ENCODE measurements around the gene VRK1. TPM values are rescaled to one million over a fixed set of nuclear protein-coding genes. Genes with fewer than 3 reads are reported as not detected.
A peak's percentile ranks its signal among the peaks of the same experiment; 100 is the strongest.
"Not testable (repeated sequence)": the region's sequence is repeated elsewhere in the genome, so short reads cannot be mapped to it uniquely, and the experiment has no call there.

Gene VRK1
- total RNA-seq: 15.6 TPM

- peak; percentile 96 for DNase-seq (ENCODE audit: low spot score)
These were observed at the start of gene VRK1 for GRCh38 chr14:96796851-96797581. VRK1 (plus strand) TSS chr14:96797382; CDS start chr14:96833472, 36,090 bp downstream.

GRCh38 chr14:96747608-96748007, 49.6 kb upstream of the VRK1 start:
- peak; percentile 9 for DNase-seq (ENCODE audit: low spot score)

DNA sequence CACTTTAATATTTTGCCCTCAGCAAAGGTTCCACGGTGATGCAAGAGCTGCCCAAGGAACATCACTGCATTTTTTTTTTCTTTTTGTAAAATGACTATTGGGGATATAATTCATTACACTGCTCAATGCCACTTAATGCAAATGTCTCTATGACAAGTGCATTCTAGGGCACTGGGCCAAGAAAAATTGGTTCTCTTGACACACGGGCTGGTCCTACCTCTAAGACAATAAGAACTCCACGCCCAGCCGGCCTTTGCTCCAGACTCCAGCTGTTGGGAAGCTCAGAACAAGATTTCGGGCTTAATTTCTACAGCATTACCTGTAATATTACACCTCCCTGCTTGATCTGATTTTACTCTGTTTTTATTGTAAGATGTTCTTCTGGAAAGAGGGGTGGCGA, 48.8 kb upstream of the VRK1 start:
- peak; percentile 57 for DNase-seq (ENCODE audit: low spot score)

DNA sequence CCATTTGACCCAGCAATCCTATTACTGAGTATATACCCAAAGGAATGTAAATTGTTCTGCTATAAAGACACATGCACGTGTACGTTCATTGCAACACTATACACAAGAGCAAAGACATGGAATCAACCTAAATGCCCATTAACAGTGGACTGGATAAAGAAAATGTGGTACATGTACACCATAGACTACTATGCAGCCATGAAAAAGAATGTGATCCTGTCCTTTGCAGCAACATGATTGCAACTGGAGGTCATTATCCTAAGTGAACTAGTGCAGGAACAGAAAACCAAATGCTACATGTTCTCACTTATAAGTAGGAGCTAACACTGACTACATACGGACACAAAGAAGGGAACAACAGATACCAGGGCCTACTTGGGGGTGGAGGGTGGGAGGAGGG, 45.7 kb upstream of the VRK1 start:
- no peak for DNase-seq (ENCODE audit: low spot score)

DNA sequence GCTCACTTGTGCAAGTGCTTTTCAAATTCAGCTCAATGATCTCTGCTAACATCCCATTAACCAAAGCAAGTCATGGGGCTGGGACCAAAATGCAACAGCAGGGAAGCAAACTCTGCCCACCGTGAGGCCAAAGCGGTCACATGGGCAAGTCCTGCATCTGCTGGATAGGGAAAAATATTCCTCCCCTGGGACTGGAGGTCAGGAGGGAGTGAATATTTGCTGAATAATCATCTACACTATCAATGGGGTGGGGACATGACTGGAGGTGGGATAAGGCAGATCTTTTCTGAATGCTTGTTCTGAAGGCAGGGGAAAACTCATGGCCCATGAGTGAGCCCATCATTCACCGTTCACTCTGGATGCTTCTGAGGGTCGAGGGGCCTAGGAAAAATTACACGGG, 45.1 kb upstream of the VRK1 start:
- DNase-seq (ENCODE audit: low spot score): no peak

GRCh38 chr14:96752594-96752993, 44.6 kb upstream of the VRK1 start:
- DNase-seq (ENCODE audit: low spot score): no peak

DNA sequence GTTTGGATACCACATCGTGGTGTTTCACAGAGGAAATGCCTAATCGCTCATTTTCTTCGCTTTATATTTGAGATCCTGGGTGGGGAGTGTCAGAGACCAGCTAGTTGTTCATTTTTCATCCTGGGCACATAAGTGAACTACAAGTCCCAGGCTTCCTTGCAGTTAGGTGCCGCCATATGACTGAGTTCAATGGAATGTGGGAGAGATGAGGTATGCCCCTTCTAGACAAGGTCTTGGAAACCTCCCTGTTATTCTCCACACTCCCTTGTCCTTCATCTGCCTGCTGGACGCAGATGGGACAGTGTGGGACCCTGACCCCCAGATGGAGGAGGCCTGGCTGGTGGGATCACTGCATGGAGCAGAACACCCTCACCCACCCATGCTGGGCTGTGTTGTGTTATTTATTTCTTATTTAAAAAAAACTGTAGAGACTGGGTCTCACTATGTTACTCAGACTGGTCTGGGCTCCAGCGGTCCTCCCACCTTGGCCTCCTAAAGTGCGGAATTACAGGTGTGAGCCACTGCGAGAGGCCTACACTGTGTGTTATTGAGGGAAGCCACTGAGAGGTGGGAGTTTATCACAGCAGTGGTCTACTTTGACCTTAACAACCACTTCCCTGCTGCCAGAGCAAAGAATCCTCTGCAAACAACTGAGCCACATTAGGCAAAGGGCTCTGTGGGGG, 42.9 kb upstream of the VRK1 start:
- DNase-seq (ENCODE audit: low spot score): no peak

DNA sequence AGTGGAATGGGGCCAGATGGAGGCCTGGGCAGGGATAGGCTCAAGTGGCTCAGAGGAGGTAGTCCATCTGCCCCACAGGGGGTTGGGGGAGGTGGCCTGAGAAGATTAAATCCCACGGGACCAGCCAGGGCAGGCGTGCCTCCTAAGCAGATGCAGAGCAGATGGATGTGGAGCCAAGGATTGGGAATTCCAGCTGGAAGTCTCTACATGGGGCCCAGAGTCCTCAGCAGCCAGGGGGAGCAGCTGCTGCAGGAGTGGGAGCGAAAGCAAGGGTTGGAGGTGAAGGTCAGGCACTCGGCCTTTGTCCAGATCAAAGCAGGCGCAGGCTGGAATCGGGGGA, 42.4 kb upstream of the VRK1 start:
- no peak for DNase-seq (ENCODE audit: low spot score)

GRCh38 chr14:96756745-96757144, 40.4 kb upstream of the VRK1 start:
- no peak for DNase-seq (ENCODE audit: low spot score)

DNA sequence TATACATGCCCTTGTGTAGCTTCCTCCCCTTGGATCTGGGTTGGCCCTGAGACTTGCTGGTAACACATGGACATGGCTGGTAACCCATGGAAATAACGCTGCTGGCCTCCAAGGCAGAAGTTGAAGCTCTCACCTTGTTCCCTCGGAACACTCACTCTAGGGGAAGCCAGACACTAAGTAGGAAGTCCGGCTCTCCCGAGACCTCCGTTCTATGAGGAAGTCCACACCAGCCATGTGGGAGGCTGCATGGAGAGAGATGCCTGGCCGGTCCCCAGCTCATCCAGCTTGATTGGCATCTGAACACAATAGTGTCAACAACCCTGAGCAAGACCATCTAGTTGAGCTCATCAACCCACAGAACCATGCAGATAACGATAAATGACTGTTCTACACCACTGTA, 39.7 kb upstream of the VRK1 start:
- DNase-seq (ENCODE audit: low spot score): no peak

GRCh38 chr14:96761066-96761465, 36.1 kb upstream of the VRK1 start:
- DNase-seq (ENCODE audit: low spot score): no peak

- no peak for DNase-seq (ENCODE audit: low spot score)
These were observed 34.5 kb upstream of the VRK1 start for GRCh38 chr14:96762650-96763049.

DNA sequence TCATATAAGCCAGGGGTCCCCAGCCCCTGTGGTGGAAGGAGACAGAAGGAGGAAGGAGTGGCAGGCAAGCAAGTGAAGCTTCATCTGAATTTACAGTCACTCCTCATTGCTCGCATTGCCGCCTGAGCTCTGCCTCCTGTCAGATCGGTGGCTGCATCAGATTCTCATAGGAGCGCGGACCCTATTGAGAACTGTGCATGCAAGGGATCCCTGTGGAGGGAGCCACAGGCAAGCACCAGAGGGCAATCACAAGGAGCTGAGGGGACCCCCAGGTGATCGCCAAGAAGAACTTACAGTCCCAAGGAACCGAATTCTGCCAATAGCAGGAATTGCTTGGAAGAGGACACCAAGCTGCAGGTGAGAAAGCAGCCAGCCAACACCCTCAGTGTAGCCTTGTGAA, 33.2 kb upstream of the VRK1 start:
- DNase-seq (ENCODE audit: low spot score): no peak

GRCh38 chr14:96765205-96765604, 32.0 kb upstream of the VRK1 start:
- not testable (repeated sequence) for DNase-seq (ENCODE audit: low spot score)

GRCh38 chr14:96772929-96773328, 24.3 kb upstream of the VRK1 start:
- DNase-seq (ENCODE audit: low spot score): no peak

- no peak for DNase-seq (ENCODE audit: low spot score)
These were observed 20.4 kb upstream of the VRK1 start for GRCh38 chr14:96776791-96777190.

- DNase-seq (ENCODE audit: low spot score): no peak
These were observed 16.7 kb upstream of the VRK1 start for GRCh38 chr14:96780500-96780899.

DNA sequence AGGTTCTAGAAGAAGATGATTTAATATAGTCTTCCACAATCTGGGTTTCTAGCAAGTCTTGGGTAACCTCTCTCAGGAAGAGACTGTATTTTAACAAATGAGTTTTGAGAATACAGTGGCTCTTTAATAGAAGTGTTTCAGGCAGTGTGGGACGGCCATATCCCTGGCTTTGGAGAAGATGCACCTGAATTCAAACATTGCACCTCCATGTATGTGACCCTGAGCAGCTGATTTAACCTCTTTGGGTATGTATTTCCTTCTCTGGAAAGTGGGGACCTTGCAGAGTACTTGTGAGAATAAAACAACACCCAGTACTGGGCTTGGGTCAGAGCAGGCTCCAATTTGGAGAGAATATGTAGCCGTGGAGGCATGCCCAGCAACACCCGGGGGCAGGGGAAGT, 15.8 kb upstream of the VRK1 start:
- no peak for DNase-seq (ENCODE audit: low spot score)

- no peak for DNase-seq (ENCODE audit: low spot score)
These were observed 14.7 kb upstream of the VRK1 start for GRCh38 chr14:96782436-96782835.

DNA sequence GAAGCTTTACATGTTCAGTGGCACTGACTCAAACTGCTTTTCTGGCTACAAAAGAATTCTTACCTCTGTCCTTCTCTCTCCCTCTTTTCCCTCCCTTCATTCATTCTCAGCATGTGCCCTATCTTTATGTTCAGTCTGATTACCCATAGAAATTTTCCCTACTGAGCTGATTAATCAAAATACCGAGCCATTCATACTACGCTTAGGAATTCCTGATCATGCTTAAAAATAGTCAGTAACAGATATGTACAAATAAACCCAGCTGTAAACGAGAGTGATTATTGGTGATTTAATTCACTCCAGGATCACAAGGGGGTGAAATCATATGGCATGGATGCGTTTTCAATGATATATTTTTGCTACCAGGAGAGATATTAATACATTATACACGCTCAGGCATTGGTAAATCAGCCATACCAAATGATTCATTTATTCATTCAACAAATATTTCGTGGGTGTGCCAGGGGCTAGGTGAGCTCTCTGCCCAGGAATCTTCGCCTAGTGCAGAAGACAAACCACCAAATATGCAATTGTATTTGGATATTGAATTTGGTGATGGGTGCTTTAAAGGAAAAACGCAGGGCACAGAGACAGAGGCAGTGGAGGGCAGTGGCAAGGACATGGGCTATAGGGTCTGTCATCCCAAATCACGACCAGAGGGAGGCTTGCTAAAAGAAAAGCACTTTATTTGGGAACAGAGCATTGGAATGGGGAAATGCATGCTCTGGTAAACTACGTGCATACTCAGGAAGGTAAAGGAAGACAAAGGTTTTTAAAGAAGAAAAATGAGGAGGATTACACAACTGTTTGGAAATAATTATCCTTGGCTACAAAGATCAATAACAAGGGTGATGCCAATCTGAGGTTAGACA, 13.9 kb upstream of the VRK1 start:
- no peak for DNase-seq (ENCODE audit: low spot score)

- DNase-seq (ENCODE audit: low spot score): no peak
These were observed 13.3 kb upstream of the VRK1 start for GRCh38 chr14:96783915-96784224.

- no peak for DNase-seq (ENCODE audit: low spot score)
These were observed 7.0 kb upstream of the VRK1 start for GRCh38 chr14:96790186-96790585.

DNA sequence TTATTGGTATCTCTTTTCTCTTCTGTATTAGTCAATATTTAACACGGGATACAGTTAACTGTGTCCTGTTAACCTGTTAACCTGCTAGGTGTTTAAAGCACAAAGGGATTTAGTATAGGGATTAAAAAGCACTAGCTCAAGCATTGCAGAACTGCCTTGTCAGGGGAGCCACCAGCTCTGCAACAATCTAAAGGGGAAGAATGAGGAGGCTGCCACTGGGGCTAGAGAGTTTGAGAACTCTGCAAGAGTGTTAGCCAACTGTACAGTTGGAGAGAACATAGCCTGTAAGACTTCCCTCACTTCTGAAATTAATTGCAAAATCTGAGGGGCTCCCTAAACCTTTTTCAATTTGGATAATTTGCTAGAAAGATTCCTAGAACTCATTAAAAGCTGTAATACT, 6.5 kb upstream of the VRK1 start:
- DNase-seq (ENCODE audit: low spot score): no peak
